Suprapubic skin (tissue), 4 donors: ENCODE results near the gene ZNF814. TPM values are rescaled to one million over a fixed set of nuclear protein-coding genes. Genes with fewer than 3 reads are reported as not detected.
A peak's percentile ranks its signal among the peaks of the same experiment; 100 is the strongest.
"Not testable (repeated sequence)": the region's sequence is repeated elsewhere in the genome, so short reads cannot be mapped to it uniquely, and the experiment has no call there.

ENCODE experiments used
- DNase-seq, 2 donors: peaks; one replicate each; pipeline ENCODE4 v3.0.0-alpha.2; 2019; ENCODE audit warnings: low spot score in 2 of 2
- H3K27ac ChIP-seq: fragments of 200-600 bp; sonication (generic); one replicate; pipeline ENCODE4 v1.5.1; 2019
- H3K27me3 ChIP-seq: fragments of 200-600 bp; sonication (generic); one replicate; pipeline ENCODE4 v1.5.1; 2019
- H3K36me3 ChIP-seq: fragments of 200-600 bp; sonication (generic); one replicate; pipeline ENCODE4 v1.5.1; 2019
- H3K4me1 ChIP-seq: fragments of 200-600 bp; sonication (generic); one replicate; pipeline ENCODE4 v1.5.1; 2019
- H3K4me3 ChIP-seq: fragments of 200-600 bp; sonication (generic); one replicate; pipeline ENCODE4 v1.5.1; 2019; ENCODE audit warnings: mild to moderate bottlenecking
- H3K9me3 ChIP-seq: fragments of 200-600 bp; sonication (generic); one replicate; pipeline ENCODE4 v1.5.1; 2019
- CTCF ChIP-seq, 2 donors: fragments of 200-600 bp in 1 of 2; fragments of 450-650 bp in 1 of 2; sonication (generic) in 1 of 2; IDR thresholded peaks; one replicate each; pipeline ENCODE4 v1.5.1; 2016 to 2019; ENCODE audit warnings: antibody characterized with exemption in 2 of 2, mild to moderate bottlenecking in 1 of 2, moderate library complexity in 1 of 2
- EP300 ChIP-seq: sonication (generic); formaldehyde crosslinking; IDR thresholded peaks from one replicate; pipeline ENCODE4 v1.6.1; 2017; ENCODE audit warnings: antibody characterized with exemption
- POLR2A ChIP-seq, 2 donors: fragments of 450-650 bp; IDR thresholded peaks; one replicate each; pipeline ENCODE4 v1.6.1; 2017; ENCODE audit warnings: antibody characterized with exemption in 2 of 2, mild to moderate bottlenecking in 2 of 2, moderate library complexity in 2 of 2
- POLR2AphosphoS5 ChIP-seq, 3 donors: sonication (generic); formaldehyde crosslinking; IDR thresholded peaks; one replicate each; pipeline ENCODE4 v1.6.1; 2017; ENCODE audit warnings: antibody characterized with exemption in 3 of 3
- WGBS: methylation state at CpG from one replicate; pipeline ENCODE4 v1.1.5; 2018; 5-methylcytosine and 5-hydroxymethylcytosine counted together
- total RNA-seq, 4 donors: library from RNA; depleted of rRNA; stranded (reverse); fragments of >200 nt; gene quantifications; one replicate each; pipeline ENCODE4 v1.1.0, GENCODE V29; 2016

Gene ZNF814
- total RNA-seq, 4 donors from 2014 or later: 9.1 to 36.6 (median 18.3) TPM

DNA sequence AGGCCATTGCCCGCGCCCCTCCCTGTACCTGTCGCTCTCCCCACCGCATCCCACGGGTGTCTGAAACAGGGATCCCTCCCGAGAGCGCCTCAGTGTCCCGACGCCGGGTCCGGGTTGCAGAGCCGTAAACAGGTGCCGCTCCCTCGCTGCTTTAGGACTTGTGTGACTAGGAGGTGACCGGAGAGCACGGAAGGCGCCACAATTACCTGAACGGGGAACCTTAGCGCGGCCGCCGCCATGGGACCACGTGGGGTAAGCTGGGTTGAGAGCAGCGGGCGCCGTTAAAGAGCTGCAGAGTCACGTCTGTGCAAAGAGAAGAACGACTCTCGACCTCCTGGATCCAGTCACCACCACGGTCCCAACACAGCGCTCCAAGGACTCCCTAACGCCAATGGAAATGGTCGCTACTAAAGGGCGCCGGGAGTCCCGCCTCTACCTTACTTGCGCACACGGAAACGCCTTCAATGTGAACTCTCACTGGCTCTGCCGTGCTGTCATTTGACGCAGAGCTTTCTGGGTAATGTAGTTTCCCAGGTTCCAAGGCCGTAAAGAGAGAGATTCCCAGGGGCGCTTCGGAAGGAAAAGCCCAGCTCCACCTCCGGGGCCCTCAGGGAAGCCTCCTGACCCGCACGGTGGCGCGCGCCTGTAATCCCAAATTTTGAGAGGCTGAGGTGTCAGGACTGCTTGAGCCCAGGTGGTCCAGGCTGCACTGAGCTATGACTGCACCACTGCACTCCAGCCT, 74.2 kb downstream of the ZNF814 start, which contains the start of gene ZNF552:
Gene ZNF552 (minus strand): TSS at position 409 of the 742 bp plus-strand sequence. CDS start 170 bp downstream, at position 239.
- Histone ChIP-seq H3K9me3 (no peaks in the 10 kb centered on the region), H3K36me3 (peaks cover 13% of the 10 kb centered on the region), H3K27ac (peak within 1 kb of the TSS; percentile 82), H3K4me3 (peak within 1 kb of the TSS; percentile 87), H3K27me3 (no peaks in the 10 kb centered on the region), H3K4me1 (peaks cover 27% of the 10 kb centered on the region)
- TF ChIP-seq CTCF (IDR thresholded peaks at IDR 0.05) (no peak), EP300 (no peak), POLR2A (IDR thresholded peaks at IDR 0.05) (peak in 1 of 2 donors; percentile 52), POLR2AphosphoS5 (IDR thresholded peaks at IDR 0.05) (peak in 1 of 3 donors; percentile 58)
- peak; percentile 83 to 90 for DNase-seq
- WGBS: under 1% methylated on average over 22 of the region's 50 CpGs

GRCh38 chr19:57813919-57814504, 74.8 kb downstream of the ZNF814 start:
- no peaks in the 10 kb centered on the region for H3K9me3 ChIP-seq
- DNase-seq: peak in 1 of 2 donors; percentile 72

GRCh38 chr19:57812975-57813820, 75.6 kb downstream of the ZNF814 start:
- Histone ChIP-seq H3K4me3 (peak overlapping the region; percentile 87), H3K4me1 (peaks cover 23% of the 10 kb centered on the region), H3K36me3 (peaks cover 24% of the 10 kb centered on the region)
- DNase-seq: peak in 1 of 2 donors; percentile 41
- WGBS: 86% methylated on average over 12 of the region's 13 CpGs
- H3K27me3 ChIP-seq, H3K27ac ChIP-seq, H3K9me3 ChIP-seq: not testable (repeated sequence)

More at GRCh38 chr19:57813919-57814504, 74.8 kb downstream of the ZNF814 start:
- no peaks in the 10 kb centered on the region for H3K27me3 ChIP-seq
- H3K4me3 ChIP-seq: peak overlapping the region; percentile 87
- H3K36me3 ChIP-seq: peaks cover 20% of the 10 kb centered on the region
- peaks cover 27% of the 10 kb centered on the region for H3K4me1 ChIP-seq
- no peak for TF ChIP-seq POLR2A (IDR thresholded peaks at IDR 0.05)
- WGBS: 20% methylated on average over 13 of the region's 13 CpGs
- peak overlapping the region; percentile 82 for H3K27ac ChIP-seq

GRCh38 chr19:57812226-57812625, 76.6 kb downstream of the ZNF814 start:
- Histone ChIP-seq H3K9me3 (no peaks in the 10 kb centered on the region), H3K27me3 (no peaks in the 10 kb centered on the region), H3K4me3 (no peak overlapping the region), H3K4me1 (peaks cover 23% of the 10 kb centered on the region), H3K27ac (no peak overlapping the region), H3K36me3 (peaks cover 34% of the 10 kb centered on the region)
- WGBS: 89% methylated on average over 3 of the region's 3 CpGs
- no peak for DNase-seq
- TF ChIP-seq CTCF (IDR thresholded peaks at IDR 0.05): no peak
- TF ChIP-seq POLR2A (IDR thresholded peaks at IDR 0.05): no peak

GRCh38 chr19:57810410-57811295, 78.2 kb downstream of the ZNF814 start:
- 85% methylated on average over 17 of the region's 17 CpGs for WGBS
- not testable (repeated sequence) for H3K27ac ChIP-seq, H3K9me3 ChIP-seq, H3K27me3 ChIP-seq, H3K4me3 ChIP-seq
- H3K4me1 ChIP-seq: peaks cover 26% of the 10 kb centered on the region
- peak in 1 of 2 donors; percentile 24 for DNase-seq
- H3K36me3 ChIP-seq: peaks cover 41% of the 10 kb centered on the region

GRCh38 chr19:57807541-57807940, 81.3 kb downstream of the ZNF814 start:
- no peak overlapping the region for H3K27ac ChIP-seq
- WGBS: 97% methylated on average over 2 of the region's 2 CpGs
- H3K27me3 ChIP-seq: no peaks in the 10 kb centered on the region
- no peak for TF ChIP-seq CTCF (IDR thresholded peaks at IDR 0.05)
- no peak for TF ChIP-seq POLR2A (IDR thresholded peaks at IDR 0.05)
- TF ChIP-seq EP300: no peak
- no peak for TF ChIP-seq POLR2AphosphoS5 (IDR thresholded peaks at IDR 0.05)
- peaks cover 31% of the 10 kb centered on the region for H3K4me1 ChIP-seq
- H3K36me3 ChIP-seq: peaks cover 38% of the 10 kb centered on the region
- no peak overlapping the region for H3K4me3 ChIP-seq
- H3K9me3 ChIP-seq: no peaks in the 10 kb centered on the region
- peak in 1 of 2 donors; percentile 6 for DNase-seq
